Skeletal muscle satellite cell (primary cell): ENCODE data around the gene C15orf39. TPM values are rescaled to one million over a fixed set of nuclear protein-coding genes. Genes with fewer than 3 reads are reported as not detected.
"Not testable (repeated sequence)": the region's sequence is repeated elsewhere in the genome, so short reads cannot be mapped to it uniquely, and the experiment has no call there.

Experiments used
- H3K27me3 ChIP-seq: 2 replicates; pipeline ENCODE4 v1.7.0; 2013; ENCODE audit warnings: low read length; ENCODE audit not compliant: control insufficient read depth, insufficient read depth
- H3K36me3 ChIP-seq: 2 replicates; pipeline ENCODE4 v1.7.0; 2013; ENCODE audit warnings: mild to moderate bottlenecking, control low read depth, low read length; ENCODE audit not compliant: insufficient read depth
- H3K4me1 ChIP-seq: 2 replicates; pipeline ENCODE4 v1.7.0; 2013; ENCODE audit warnings: low read length; ENCODE audit not compliant: control insufficient read depth, insufficient read depth
- H3K4me2 ChIP-seq: 2 replicates; pipeline ENCODE4 v1.7.0; 2013; ENCODE audit warnings: mild to moderate bottlenecking, low read length
- H3K4me3 ChIP-seq: 2 replicates; pipeline ENCODE4 v1.7.0; 2013; ENCODE audit warnings: low read length
- H3K9ac ChIP-seq: 2 replicates; pipeline ENCODE4 v1.7.0; 2013; ENCODE audit warnings: mild to moderate bottlenecking, low read depth, low read length, moderate library complexity
- H3K9me3 ChIP-seq: replicated peaks from 2 replicates; pipeline ENCODE4 v1.7.0; 2013; ENCODE audit warnings: mild to moderate bottlenecking, control low read depth, low read length
- small RNA-seq: library from RNA; depleted of rRNA; stranded (forward); fragments of <200 nt; gene quantifications from one replicate; pipeline ENCODE3, GENCODE V24; 2012

The C15orf39 gene

DNA sequence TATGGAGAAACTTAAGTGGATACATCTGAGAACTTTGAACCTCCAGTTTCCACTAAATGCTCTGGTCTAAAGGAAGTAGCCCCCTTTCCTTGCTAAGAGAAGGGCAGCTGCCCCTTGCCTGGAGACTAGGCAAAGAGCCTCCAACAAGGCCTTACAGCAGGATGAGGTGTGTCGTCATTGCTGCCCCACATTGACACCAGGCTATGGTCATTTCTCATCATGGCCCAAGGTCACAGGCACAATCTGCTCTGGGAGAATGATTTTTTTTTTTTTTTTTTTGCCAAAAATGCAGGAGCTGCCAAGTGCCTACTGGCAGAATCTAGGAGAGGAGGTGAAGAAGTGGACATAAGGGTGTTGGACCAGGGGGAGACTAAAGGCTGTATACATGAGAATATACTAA is 44.1 kb downstream of the C15orf39 start:
- not testable (repeated sequence) for H3K9me3 ChIP-seq, H3K4me1 ChIP-seq, H3K36me3 ChIP-seq, H3K9ac ChIP-seq, H3K4me3 ChIP-seq, H3K4me2 ChIP-seq
- peaks cover 65% of the 10 kb centered on the region for H3K27me3 ChIP-seq

- not testable (repeated sequence) for H3K9me3 ChIP-seq, H3K9ac ChIP-seq, H3K4me3 ChIP-seq, H3K4me2 ChIP-seq, H3K36me3 ChIP-seq, H3K4me1 ChIP-seq
- H3K27me3 ChIP-seq = peaks cover 74% of the 10 kb centered on the region
Measured at GRCh38 chr15:75248991-75249390, 47.3 kb downstream of the C15orf39 start.

DNA sequence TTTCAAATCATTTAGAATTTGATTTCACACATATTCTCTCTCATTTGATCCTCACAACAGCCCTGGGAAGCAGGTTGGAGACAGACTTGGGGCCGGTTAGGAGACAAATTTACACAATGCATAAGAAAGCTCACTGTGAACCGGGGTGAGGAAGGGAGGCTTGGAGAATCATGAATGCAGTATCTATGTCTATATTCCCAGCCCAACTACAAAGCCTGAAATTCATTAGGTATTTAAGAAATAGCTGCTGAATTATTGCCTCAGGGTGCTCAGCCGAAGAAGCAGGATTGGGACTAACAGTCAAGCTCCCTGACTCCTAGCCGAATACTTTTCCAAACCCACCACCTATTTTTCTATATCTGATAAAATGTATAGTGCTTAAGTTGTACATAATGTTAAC is 48.0 kb downstream of the C15orf39 start:
- H3K27me3 ChIP-seq = peaks cover 70% of the 10 kb centered on the region

GRCh38 chr15:75251343-75251742 is 49.7 kb downstream of the C15orf39 start:
- not testable (repeated sequence) for H3K9ac ChIP-seq, H3K9me3 ChIP-seq, H3K4me1 ChIP-seq, H3K36me3 ChIP-seq, H3K4me2 ChIP-seq, H3K4me3 ChIP-seq
- peaks cover 57% of the 10 kb centered on the region for H3K27me3 ChIP-seq

More for the DNA sequence above, 48.0 kb downstream of the C15orf39 start:
- no peak overlapping the region for H3K4me3 ChIP-seq
- no peak overlapping the region for H3K4me2 ChIP-seq
- H3K4me1 ChIP-seq = no peaks in the 10 kb centered on the region
- no peak overlapping the region for H3K9ac ChIP-seq
- H3K36me3 ChIP-seq = no peaks in the 10 kb centered on the region
- H3K9me3 ChIP-seq = no peaks in the 10 kb centered on the region

DNA sequence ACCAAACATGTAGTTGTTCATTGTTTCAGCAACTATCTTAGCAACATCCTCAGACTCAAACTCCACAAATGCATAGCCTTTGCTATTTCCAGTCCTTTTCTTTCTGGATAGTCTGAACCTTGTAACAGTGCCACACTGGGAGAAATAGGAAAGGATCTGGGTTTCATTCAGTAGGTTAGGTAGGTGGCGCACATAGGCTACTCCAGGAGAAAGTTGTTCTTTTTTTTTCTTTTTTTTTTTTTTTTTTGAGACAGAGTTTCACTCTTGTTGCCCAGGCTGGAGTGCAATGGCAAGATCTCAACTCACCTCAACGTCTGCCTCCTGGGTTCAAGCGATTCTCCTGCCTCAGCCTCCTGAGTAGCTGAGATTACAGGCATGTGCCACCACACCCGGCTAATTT is 50.6 kb downstream of the C15orf39 start:
- not testable (repeated sequence) for H3K4me2 ChIP-seq, H3K9me3 ChIP-seq, H3K9ac ChIP-seq, H3K4me1 ChIP-seq, H3K36me3 ChIP-seq, H3K4me3 ChIP-seq
- H3K27me3 ChIP-seq = peaks cover 52% of the 10 kb centered on the region

- not testable (repeated sequence) for H3K9ac ChIP-seq, H3K4me3 ChIP-seq, H3K27me3 ChIP-seq
Measured at GRCh38 chr15:75258034-75258433, 56.4 kb downstream of the C15orf39 start, which contains the start of gene GOLGA6C. TSS of gene GOLGA6C (plus strand) at chr15:75258334. CDS start at chr15:75258599, 265 bp downstream.

DNA sequence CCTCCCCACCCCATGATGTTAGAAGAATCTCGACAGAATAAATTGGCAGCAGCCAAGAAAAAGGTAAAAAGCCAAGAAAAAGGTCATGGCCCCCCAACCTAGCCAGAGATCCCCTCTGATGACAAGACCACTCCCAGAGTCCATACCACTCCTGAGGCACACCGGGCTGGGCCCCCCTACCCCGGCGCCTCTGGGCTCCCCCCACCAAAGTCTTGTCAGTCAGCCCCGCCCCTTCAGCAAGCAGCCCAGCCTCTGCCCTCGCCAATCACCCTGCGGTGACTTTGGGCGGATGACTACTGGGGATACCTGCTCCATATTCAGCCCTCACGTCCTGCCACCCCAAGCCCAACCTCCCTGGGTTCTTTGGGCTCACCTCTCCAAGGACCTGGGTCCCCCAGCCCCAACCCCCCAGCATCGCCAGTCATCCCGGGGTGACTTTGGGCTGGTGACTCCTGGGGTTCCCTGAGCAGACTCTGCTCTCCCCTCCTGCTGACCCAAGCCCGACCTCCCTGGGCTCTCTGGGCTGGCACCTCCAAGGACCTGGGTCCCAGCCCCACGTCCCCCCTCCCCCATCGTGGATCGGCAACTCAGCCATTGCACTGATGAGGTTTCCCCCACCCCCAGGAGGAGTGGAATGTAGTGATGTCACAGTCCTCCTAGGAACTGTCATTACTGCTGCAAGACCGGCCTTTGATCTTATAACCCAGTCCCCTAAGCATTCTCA is 57.1 kb downstream of the C15orf39 start:
- not testable (repeated sequence) for H3K9ac ChIP-seq, H3K9me3 ChIP-seq, H3K4me3 ChIP-seq, H3K4me2 ChIP-seq, H3K36me3 ChIP-seq, H3K4me1 ChIP-seq, H3K27me3 ChIP-seq

More at GRCh38 chr15:75258034-75258433, 56.4 kb downstream of the C15orf39 start, which contains the start of gene GOLGA6C:
- H3K4me1 ChIP-seq, H3K9me3 ChIP-seq, H3K36me3 ChIP-seq, H3K4me2 ChIP-seq: not testable (repeated sequence)

DNA sequence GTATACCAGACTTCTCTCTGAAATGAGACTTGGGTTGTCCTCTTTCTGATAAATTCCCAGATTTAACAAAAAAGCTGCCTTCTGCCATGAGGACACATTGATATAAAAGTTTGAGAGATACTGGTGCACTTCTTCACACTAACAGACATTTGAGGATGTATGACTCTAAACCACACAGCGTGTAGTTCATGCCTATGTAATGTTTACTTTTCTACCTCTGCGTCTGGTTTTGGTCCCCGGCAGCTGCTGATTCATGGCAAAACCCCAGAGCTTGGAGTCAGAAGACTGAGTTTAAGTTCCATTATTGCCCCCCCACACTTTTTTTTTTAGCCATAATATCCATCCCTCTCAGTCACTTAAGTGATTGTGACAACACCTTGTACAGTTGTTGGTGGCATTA is 58.2 kb downstream of the C15orf39 start:
- not testable (repeated sequence) for H3K4me3 ChIP-seq, H3K9ac ChIP-seq, H3K4me2 ChIP-seq, H3K9me3 ChIP-seq, H3K36me3 ChIP-seq, H3K27me3 ChIP-seq, H3K4me1 ChIP-seq

Small RNA genes within 50 kb of the gene (small RNA-seq; reads per million reads assigned to genes)
- not detected for gene AC068338.1
